A549 (cell line): ENCODE measurements around the gene ST8SIA3.

Experiments
- CTCF ChIP-seq: fragments of >200 bp; sonication (Bioruptor Twin); formaldehyde crosslinking; IDR thresholded peaks from 3 replicates; pipeline ENCODE4 v1.5.1; 2016
- KDM1A ChIP-seq: fragments of 200-600 bp; sonication (generic); IDR thresholded peaks from 2 replicates; pipeline ENCODE4 v1.6.1; 2016; ENCODE audit warnings: low read depth, mild to moderate bottlenecking
- PHF8 ChIP-seq: fragments of 200-600 bp; sonication (generic); IDR thresholded peaks from 2 replicates; pipeline ENCODE4 v1.6.1; 2016; ENCODE audit warnings: low read depth, mild to moderate bottlenecking, antibody characterized with exemption, moderate library complexity, borderline replicate concordance
- POLR2A ChIP-seq: IDR thresholded peaks from 2 replicates; pipeline ENCODE4 v1.6.1; 2012; ENCODE audit warnings: mild to moderate bottlenecking, low read length
- SMC3 ChIP-seq: fragments of >200 bp; sonication (Bioruptor Twin); formaldehyde crosslinking; IDR thresholded peaks from 3 replicates; pipeline ENCODE4 v1.6.1; 2018; ENCODE audit warnings: inconsistent platforms

GRCh38 chr18:57359433-57359832 lies 7.1 kb downstream of the ST8SIA3 start:
- TF ChIP-seq POLR2A (no peak), PHF8 (no peak), CTCF (no peak), KDM1A (no peak), SMC3 (no peak)
